ENCODE data around the gene THSD7A. TPM values are rescaled to one million over a fixed set of nuclear protein-coding genes. Genes with fewer than 3 reads are reported as not detected.

THSD7A gene
- total RNA-seq, 1 donor from 2014 or later = 14.3 TPM

DNA sequence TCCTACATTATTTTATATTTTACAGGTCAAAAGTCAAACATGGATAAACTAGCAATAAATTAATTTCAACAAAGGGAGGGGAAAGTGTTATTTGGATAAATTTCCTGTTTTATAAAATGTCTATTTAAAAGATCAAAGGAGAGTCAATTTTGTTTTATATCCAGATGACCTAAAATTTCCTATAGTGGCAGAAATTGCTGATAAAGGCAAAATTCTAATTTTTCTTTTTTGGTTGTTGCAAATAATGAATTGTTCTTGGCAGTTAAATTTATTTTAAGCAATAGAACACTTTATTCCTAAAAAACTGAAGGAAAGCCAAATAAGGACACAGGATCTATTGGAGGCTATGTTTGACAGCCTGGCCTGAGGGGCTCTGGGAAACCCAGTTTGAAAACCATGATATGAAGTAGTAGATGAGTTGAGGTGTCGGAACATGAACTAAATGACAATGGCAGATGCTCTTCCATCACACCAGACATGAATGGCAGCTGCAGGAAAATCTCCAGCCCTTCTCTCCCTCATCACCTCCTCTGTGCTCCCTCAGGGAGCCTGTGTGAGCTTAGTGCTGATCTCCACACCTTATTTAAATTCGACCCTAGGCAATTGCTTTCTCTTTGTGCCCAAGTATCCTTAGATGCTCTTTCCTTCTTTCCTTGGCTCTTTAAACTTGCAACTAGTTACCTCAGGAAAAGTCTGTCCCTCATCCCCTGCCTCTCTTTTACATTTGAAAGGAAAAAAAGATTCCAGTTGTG, 395.0 kb downstream of the THSD7A start:
- no peak overlapping the region for H3K27ac Mint-ChIP-seq
- TF ChIP-seq, protein P1, sequence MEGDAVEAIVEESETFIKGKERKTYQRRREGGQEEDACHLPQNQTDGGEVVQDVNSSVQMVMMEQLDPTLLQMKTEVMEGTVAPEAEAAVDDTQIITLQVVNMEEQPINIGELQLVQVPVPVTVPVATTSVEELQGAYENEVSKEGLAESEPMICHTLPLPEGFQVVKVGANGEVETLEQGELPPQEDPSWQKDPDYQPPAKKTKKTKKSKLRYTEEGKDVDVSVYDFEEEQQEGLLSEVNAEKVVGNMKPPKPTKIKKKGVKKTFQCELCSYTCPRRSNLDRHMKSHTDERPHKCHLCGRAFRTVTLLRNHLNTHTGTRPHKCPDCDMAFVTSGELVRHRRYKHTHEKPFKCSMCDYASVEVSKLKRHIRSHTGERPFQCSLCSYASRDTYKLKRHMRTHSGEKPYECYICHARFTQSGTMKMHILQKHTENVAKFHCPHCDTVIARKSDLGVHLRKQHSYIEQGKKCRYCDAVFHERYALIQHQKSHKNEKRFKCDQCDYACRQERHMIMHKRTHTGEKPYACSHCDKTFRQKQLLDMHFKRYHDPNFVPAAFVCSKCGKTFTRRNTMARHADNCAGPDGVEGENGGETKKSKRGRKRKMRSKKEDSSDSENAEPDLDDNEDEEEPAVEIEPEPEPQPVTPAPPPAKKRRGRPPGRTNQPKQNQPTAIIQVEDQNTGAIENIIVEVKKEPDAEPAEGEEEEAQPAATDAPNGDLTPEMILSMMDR (conservative IDR thresholded peaks at IDR 0.05) = no peak
- H3K9me3 Mint-ChIP-seq = no peaks in the 10 kb centered on the region
- H3K36me3 Mint-ChIP-seq = no peaks in the 10 kb centered on the region
- no peak overlapping the region for H3K4me3 Mint-ChIP-seq
- DNase-seq (ENCODE audit: extremely low spot score, unreplicated experiment) = no peak
- H3K27me3 Mint-ChIP-seq = no peaks in the 10 kb centered on the region
- no peaks in the 10 kb centered on the region for H3K4me1 Mint-ChIP-seq (ENCODE audit: unreplicated experiment)

DNA sequence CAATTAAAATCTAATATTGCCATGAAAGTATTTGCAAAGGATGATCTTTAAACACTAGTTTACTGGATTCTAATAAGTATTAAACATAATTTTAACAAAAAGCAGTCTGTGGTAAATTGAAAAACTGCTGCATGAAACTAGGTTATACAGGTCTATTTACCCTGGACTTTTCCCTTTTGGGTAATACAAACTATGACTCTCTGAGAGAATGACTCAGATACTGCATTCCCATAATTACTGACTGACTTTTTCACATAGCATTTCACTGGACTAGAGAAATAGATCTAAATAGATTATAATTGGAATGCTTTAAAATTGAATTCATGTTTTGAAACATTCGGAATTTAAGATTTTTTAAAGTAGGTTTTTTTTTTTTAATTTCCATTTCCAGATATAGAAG, 395.7 kb downstream of the THSD7A start:
- H3K36me3 Mint-ChIP-seq = no peaks in the 10 kb centered on the region
- no peaks in the 10 kb centered on the region for H3K4me1 Mint-ChIP-seq (ENCODE audit: unreplicated experiment)
- no peak overlapping the region for H3K27ac Mint-ChIP-seq
- TF ChIP-seq, protein P1 (conservative IDR thresholded peaks at IDR 0.05) = no peak
- H3K4me3 Mint-ChIP-seq = no peak overlapping the region
- no peaks in the 10 kb centered on the region for H3K9me3 Mint-ChIP-seq
- H3K27me3 Mint-ChIP-seq = no peaks in the 10 kb centered on the region
- no peak for DNase-seq (ENCODE audit: extremely low spot score, unreplicated experiment)

DNA sequence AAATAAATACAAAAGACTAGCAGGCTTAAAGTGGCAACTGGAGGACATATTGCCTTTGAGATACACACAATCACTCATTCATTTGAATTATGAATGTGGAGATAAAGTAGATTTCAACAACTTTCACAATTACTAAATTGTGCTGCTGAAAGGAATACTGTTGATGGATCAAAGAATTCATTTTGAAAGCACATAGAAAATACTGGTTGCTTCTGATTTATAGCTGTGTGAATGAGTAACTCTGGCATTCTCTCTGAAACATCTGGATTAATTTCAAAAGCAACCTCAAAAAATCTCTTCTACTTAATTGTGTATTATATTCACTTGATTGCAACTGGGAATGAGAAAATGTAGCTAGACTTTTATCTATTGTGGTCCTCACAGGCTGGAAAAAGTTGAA, 397.6 kb downstream of the THSD7A start:
- no peaks in the 10 kb centered on the region for H3K9me3 Mint-ChIP-seq
- no peaks in the 10 kb centered on the region for H3K27me3 Mint-ChIP-seq
- no peak overlapping the region for H3K4me3 Mint-ChIP-seq
- TF ChIP-seq, protein P1 (conservative IDR thresholded peaks at IDR 0.05) = no peak
- no peak overlapping the region for H3K27ac Mint-ChIP-seq
- no peak for DNase-seq (ENCODE audit: extremely low spot score, unreplicated experiment)
- no peaks in the 10 kb centered on the region for H3K36me3 Mint-ChIP-seq
- H3K4me1 Mint-ChIP-seq (ENCODE audit: unreplicated experiment) = no peaks in the 10 kb centered on the region

DNA sequence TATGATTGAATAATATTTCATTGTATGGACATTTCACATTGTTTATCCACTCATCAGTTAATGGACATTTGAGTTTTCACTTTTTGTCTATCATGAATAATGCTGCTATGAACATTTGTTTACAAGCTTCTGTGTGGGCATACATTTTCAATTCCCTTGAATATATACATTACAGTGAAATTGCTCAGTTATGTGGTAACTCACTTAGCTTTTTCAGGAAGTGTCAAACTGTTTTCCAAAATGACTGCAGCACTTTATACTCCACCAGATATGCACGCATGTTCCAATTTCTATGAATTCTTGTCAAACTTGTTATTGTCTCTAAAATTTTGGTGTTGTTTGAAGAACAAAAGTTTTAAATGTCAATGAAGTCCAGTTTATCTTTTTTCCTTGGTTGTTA, 401.2 kb downstream of the THSD7A start:
- Mint-ChIP-seq H3K27ac (no peak overlapping the region), H3K4me3 (no peak overlapping the region), H3K4me1 (ENCODE audit: unreplicated experiment) (peaks cover 9% of the 10 kb centered on the region), H3K36me3 (no peaks in the 10 kb centered on the region), H3K9me3 (no peaks in the 10 kb centered on the region), H3K27me3 (no peaks in the 10 kb centered on the region)
- TF ChIP-seq, protein P1 (conservative IDR thresholded peaks at IDR 0.05) = no peak
- DNase-seq (ENCODE audit: extremely low spot score, unreplicated experiment) = no peak

- DNase-seq (ENCODE audit: extremely low spot score, unreplicated experiment) = no peak
- H3K36me3 Mint-ChIP-seq = no peaks in the 10 kb centered on the region
- no peak overlapping the region for H3K4me3 Mint-ChIP-seq
- TF ChIP-seq, protein P1 (conservative IDR thresholded peaks at IDR 0.05) = no peak
- H3K9me3 Mint-ChIP-seq = no peaks in the 10 kb centered on the region
- H3K4me1 Mint-ChIP-seq (ENCODE audit: unreplicated experiment) = peaks cover 9% of the 10 kb centered on the region
- H3K27ac Mint-ChIP-seq = no peak overlapping the region
- H3K27me3 Mint-ChIP-seq = no peaks in the 10 kb centered on the region
These were observed 401.9 kb downstream of the THSD7A start for GRCh38 chr7:11430112-11430511.

Measured in type B pancreatic cell (in vitro differentiated cells).